ENCODE data around the gene PCYT2.

- TF ChIP-seq EZH2phosphoT487 (IDR thresholded peaks at IDR 0.05; ENCODE audit: borderline replicate concordance) (no peak), CTCF (IDR thresholded peaks at IDR 0.05 in 2 of 3, conservative IDR thresholded peaks at IDR 0.05 in 1 of 3; ENCODE audit: borderline replicate concordance in 1 of 3, insufficient read depth in 1 of 3, low read depth in 2 of 3, low read length in 2 of 3) (no peak), ZFX (IDR thresholded peaks at IDR 0.05) (no peak), ATF3 (IDR thresholded peaks at IDR 0.05) (no peak), JUND (IDR thresholded peaks at IDR 0.05) (no peak), POLR2A (IDR thresholded peaks at IDR 0.05; ENCODE audit: borderline replicate concordance, extremely low read depth, insufficient read depth, insufficient read length) (no peak), SIN3A (IDR thresholded peaks at IDR 0.05; ENCODE audit: low read depth) (no peak), POLR2AphosphoS5 (IDR thresholded peaks at IDR 0.05; ENCODE audit: low read depth, low read length) (no peak)
These were observed 40.8 kb upstream of the PCYT2 start for GRCh38 chr17:81951785-81952684.
